ENCODE measurements around the gene CALHM3.
"Not testable (repeated sequence)": the region's sequence is repeated elsewhere in the genome, so short reads cannot be mapped to it uniquely, and the experiment has no call there.

CALHM3 gene

DNA sequence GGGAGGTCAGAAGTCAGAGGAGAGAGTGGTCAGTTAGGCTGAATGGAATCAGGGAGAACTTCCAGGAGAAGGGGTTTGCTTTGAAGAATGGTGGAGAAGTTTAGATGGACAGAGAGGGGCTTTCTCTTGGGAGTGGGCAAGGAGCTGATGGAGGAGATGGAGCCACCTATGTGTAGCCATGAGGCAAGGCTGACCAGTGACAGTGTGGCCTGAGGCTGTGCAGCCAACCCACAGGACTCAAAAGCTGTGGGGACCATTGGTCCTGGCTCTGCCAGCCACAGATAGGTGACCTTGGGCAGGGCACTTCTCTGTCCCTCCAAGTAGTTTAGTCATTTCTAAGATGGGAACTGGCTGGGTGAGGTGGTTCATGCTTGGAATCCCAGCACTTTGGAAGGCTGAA is 33.1 kb upstream of the CALHM3 start:
- Histone ChIP-seq H3K4me1 (ENCODE audit: insufficient read depth, low read length) (peaks cover 19% of the 10 kb centered on the region), H3K9me3 (ENCODE audit: low read length) (no peaks in the 10 kb centered on the region), H3K27me3 (ENCODE audit: control insufficient read depth in 1 of 2, insufficient read depth in 2 of 2, low read length in 2 of 2) (peaks cover 0 to 2% of the 10 kb centered on the region in 2 donors), H3K27ac (ENCODE audit: low read depth, low read length) (no peak overlapping the region), H3K36me3 (ENCODE audit: insufficient read depth, low read length) (no peaks in the 10 kb centered on the region), H3K9ac (ENCODE audit: low read length) (no peak overlapping the region), H3K4me3 (ENCODE audit: low read depth in 1 of 2, low read length in 2 of 2) (no peak overlapping the region)

DNA sequence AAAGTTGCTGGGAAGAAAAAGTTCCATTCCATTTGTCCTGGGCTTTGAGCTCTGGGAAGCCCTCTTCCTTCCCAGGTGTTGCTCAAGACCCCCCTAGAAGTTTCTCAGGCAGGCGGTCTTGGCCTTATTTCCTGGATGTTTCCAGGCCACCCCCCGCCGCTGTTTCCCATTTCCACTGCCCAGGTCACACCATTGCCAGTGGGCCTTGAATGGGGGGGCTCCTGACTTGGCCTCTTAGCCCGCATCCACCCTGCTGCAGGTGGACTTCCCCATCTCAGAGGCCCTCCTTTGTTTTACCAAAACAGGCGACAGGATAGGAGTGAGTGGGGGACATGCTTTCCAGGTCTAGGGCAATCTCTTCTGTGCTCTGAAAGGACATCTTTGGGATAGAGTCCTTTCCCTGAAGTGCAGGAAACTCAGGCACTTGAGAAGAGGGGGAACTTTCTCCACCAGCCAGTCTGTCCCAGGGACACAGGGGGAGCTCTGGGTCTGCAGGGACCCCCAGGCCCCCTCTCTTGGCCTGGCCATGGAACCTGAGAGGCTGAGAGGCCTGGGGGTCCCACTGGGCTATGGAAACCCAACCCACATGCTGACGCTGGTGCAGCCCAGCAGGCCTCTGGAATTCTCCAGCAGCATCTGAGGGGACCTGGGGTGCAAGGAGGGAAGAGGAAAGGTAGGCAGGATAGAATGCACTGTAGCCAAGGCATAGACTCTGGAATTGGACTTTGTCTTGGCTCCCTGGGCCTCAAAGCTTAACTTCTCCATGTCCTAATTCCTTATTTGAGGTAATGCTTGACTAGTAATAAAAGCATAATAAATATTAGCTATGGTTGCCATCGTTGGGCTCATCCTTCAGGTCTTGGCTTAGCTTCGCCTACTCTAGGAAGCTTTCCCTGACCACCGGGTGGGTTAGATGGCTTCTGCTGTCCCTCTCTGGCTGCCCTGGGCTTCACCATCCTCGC is 32.0 kb upstream of the CALHM3 start:
- H3K36me3 ChIP-seq (ENCODE audit: insufficient read depth, low read length), result no peaks in the 10 kb centered on the region
- peaks cover 0 to 5% of the 10 kb centered on the region in 2 donors for H3K27me3 ChIP-seq (ENCODE audit: control insufficient read depth in 1 of 2, insufficient read depth in 2 of 2, low read length in 2 of 2)
- H3K27ac ChIP-seq (ENCODE audit: low read depth, low read length), result no peak overlapping the region
- peaks cover 19% of the 10 kb centered on the region for H3K4me1 ChIP-seq (ENCODE audit: insufficient read depth, low read length)
- no peaks in the 10 kb centered on the region for H3K9me3 ChIP-seq (ENCODE audit: low read length)
- no peak overlapping the region for H3K9ac ChIP-seq (ENCODE audit: low read length)
- H3K4me3 ChIP-seq (ENCODE audit: low read depth in 1 of 2, low read length in 2 of 2), result no peak overlapping the region

DNA sequence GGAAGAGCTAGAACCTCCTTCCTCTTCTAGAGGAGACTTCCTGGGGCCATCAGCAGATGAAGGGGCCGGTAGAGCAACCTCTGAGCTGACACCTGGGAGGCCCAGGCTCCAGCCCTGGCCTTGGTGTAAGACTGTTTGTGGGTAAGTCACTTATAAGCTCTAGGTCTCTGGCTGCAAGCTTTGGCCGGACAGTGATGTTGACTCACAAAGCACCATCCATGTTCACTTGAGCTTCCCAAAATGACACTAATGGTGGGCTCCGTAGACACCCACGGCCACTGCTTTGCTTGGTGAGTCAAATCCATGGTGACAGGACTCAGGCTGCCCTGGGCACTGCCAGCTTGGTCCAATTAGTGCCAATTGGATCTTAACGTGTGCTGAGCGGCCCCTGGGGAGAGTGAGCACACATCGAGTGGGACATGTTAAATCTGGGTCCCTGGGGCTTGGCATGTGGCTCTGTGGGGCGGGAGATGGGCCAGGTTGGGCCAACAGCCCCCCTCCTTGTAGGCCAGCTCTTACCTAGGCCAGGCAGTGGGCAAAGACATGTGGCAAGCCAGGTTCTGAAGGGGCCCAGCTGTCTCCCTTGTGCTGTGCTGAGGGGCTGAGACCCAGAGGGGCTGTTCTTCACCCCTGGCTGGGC is 31.1 kb upstream of the CALHM3 start:
- H3K4me1 ChIP-seq (ENCODE audit: insufficient read depth, low read length), result peaks cover 13% of the 10 kb centered on the region
- no peak overlapping the region for H3K27ac ChIP-seq (ENCODE audit: low read depth, low read length)
- H3K27me3 ChIP-seq (ENCODE audit: control insufficient read depth in 1 of 2, insufficient read depth in 2 of 2, low read length in 2 of 2), result peaks cover 0 to 5% of the 10 kb centered on the region in 2 donors
- H3K4me3 ChIP-seq (ENCODE audit: low read depth in 1 of 2, low read length in 2 of 2), result no peak overlapping the region
- H3K9me3 ChIP-seq (ENCODE audit: low read length), result no peaks in the 10 kb centered on the region
- no peaks in the 10 kb centered on the region for H3K36me3 ChIP-seq (ENCODE audit: insufficient read depth, low read length)
- no peak overlapping the region for H3K9ac ChIP-seq (ENCODE audit: low read length)

DNA sequence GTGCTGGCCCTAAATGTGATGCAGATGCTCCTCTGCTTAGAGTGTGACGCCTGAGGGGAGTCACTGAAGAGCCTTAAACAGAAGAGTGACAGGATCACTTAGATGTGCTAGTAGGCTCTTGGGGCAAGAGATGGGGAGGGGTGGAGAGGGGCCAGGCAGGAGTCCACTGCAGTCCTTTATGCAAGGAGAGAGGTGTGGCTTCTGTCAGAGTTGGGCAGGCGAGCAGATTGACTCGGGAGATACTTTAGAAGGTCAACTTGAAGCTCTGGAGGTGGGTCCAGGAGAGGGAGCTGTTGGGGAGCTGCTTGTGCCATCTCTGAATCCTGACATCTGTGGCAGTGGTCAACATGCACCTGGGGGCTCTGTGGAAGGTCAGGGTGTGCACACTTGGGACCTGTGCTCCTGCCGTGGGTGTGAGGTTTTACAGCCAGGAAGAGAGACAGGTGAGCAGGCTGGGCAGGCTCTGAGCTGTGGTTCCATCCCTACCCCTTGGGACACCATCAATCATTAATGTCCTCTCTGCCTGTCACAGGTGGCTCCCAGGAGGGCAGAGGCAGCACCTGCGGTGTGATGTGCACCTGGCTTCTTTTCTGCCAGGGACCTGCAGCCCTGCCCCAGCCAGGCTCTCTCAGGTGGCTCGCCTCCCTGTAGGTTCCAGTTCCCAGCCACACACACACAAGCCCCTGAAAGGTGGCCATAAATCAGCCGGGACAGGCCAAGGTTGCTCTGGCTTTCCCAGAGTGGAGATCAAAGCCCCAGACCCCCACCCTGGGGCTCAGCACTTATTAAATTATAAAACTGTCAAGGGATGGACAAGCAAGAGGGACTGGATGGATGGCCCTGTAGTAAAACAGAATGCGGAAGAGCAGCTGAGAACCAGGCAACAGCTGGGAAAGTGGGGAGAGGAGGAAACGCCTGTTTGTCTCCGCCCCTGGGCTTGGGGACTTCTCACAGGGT is 28.5 kb upstream of the CALHM3 start:
- H3K36me3 ChIP-seq (ENCODE audit: insufficient read depth, low read length), result no peaks in the 10 kb centered on the region
- peaks cover 2% of the 10 kb centered on the region for H3K4me1 ChIP-seq (ENCODE audit: insufficient read depth, low read length)
- no peaks in the 10 kb centered on the region for H3K9me3 ChIP-seq (ENCODE audit: low read length)
- H3K27me3 ChIP-seq (ENCODE audit: control insufficient read depth in 1 of 2, insufficient read depth in 2 of 2, low read length in 2 of 2), result peaks cover 0 to 5% of the 10 kb centered on the region in 2 donors
- no peak overlapping the region for H3K27ac ChIP-seq (ENCODE audit: low read depth, low read length)
- H3K9ac ChIP-seq (ENCODE audit: low read length), result no peak overlapping the region
- H3K4me3 ChIP-seq (ENCODE audit: low read depth in 1 of 2, low read length in 2 of 2), result no peak overlapping the region

DNA sequence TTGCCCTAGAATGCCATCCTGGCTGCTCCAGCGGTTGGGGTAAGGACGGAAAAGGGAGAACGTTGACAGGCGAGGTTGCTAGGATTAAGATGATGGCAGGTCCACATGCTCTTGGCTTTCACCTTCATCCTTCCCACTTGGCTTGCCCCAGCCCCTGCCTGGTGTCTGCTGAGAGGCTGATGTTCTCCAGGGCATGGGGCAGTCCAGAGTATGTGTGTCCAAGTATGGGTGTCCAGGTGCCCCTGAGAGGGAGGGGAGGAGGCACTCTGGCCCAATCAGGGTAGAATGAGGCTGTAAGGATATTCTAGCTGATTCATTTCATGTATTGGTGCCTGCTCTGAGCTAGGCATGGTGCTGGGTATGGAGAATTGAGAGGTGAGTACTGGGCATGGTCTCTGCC is 27.0 kb upstream of the CALHM3 start:
- Histone ChIP-seq H3K36me3 (ENCODE audit: insufficient read depth, low read length) (no peaks in the 10 kb centered on the region), H3K9me3 (ENCODE audit: low read length) (no peaks in the 10 kb centered on the region), H3K4me1 (ENCODE audit: insufficient read depth, low read length) (no peaks in the 10 kb centered on the region), H3K9ac (ENCODE audit: low read length) (no peak overlapping the region), H3K4me3 (ENCODE audit: low read depth in 1 of 2, low read length in 2 of 2) (no peak overlapping the region), H3K27me3 (ENCODE audit: control insufficient read depth in 1 of 2, insufficient read depth in 2 of 2, low read length in 2 of 2) (peaks cover 0 to 5% of the 10 kb centered on the region in 2 donors), H3K27ac (ENCODE audit: low read depth, low read length) (no peak overlapping the region)

DNA sequence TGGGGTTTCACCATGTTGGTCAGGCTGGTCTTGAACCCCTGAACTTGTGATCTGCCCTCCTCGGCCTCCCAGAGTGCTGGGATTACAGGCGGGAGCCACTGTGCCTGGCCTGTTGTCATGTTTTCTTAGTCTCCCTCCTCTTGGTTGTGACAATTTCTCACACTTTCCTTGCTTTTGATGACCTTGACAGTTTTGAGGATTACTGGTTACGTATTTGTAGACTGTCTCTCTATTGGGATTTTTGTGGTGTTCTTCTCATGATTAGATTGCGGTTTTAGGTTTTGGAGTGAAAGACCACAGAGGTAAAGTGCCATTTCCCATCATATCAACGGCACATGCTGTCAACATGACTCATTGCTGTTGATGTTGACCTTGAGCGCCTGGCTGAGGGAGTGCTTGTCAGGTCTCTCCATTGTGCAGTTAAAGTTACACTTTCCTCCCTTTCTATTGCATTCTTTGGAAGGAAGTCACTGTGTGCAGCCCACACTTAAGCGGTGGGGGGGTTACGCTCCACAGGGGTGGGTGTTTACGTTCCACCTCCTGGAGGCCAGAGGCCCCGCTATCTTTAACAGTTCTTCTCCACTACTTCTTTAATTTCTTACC is 25.2 kb upstream of the CALHM3 start:
- H3K4me3 ChIP-seq (ENCODE audit: low read depth in 1 of 2, low read length in 2 of 2), result no peak overlapping the region
- H3K36me3 ChIP-seq (ENCODE audit: insufficient read depth, low read length), result no peaks in the 10 kb centered on the region
- no peaks in the 10 kb centered on the region for H3K9me3 ChIP-seq (ENCODE audit: low read length)
- H3K27ac ChIP-seq (ENCODE audit: low read depth, low read length), result no peak overlapping the region
- no peak overlapping the region for H3K9ac ChIP-seq (ENCODE audit: low read length)
- peaks cover 0 to 10% of the 10 kb centered on the region in 2 donors for H3K27me3 ChIP-seq (ENCODE audit: control insufficient read depth in 1 of 2, insufficient read depth in 2 of 2, low read length in 2 of 2)
- H3K4me1 ChIP-seq (ENCODE audit: insufficient read depth, low read length), result no peaks in the 10 kb centered on the region

DNA sequence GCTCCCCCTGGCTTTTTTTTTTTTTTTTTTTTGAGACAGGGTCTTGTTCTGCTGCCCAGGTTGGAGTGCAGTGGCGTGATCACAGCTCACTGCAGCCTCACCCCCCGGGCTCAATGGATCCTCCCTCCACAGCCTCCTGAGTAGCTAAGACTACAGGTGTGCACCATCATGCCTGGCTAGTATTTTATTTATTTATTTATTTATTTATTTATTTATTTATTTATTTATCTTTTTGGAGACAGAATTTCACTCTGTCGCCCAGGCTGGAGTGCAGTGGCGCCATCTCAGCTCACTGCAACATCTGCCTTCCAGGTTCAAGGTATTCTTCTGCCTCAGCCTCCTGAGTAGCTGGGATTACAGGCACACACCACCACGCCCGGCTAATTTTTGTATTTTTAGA is 24.7 kb upstream of the CALHM3 start:
- not testable (repeated sequence) for H3K36me3 ChIP-seq (ENCODE audit: insufficient read depth, low read length); H3K4me3 ChIP-seq (ENCODE audit: low read depth in 1 of 2, low read length in 2 of 2); H3K9ac ChIP-seq (ENCODE audit: low read length); H3K27ac ChIP-seq (ENCODE audit: low read depth, low read length); H3K4me1 ChIP-seq (ENCODE audit: insufficient read depth, low read length); H3K9me3 ChIP-seq (ENCODE audit: low read length)
- peaks cover 0 to 10% of the 10 kb centered on the region in 2 donors for H3K27me3 ChIP-seq (ENCODE audit: control insufficient read depth in 1 of 2, insufficient read depth in 2 of 2, low read length in 2 of 2)

DNA sequence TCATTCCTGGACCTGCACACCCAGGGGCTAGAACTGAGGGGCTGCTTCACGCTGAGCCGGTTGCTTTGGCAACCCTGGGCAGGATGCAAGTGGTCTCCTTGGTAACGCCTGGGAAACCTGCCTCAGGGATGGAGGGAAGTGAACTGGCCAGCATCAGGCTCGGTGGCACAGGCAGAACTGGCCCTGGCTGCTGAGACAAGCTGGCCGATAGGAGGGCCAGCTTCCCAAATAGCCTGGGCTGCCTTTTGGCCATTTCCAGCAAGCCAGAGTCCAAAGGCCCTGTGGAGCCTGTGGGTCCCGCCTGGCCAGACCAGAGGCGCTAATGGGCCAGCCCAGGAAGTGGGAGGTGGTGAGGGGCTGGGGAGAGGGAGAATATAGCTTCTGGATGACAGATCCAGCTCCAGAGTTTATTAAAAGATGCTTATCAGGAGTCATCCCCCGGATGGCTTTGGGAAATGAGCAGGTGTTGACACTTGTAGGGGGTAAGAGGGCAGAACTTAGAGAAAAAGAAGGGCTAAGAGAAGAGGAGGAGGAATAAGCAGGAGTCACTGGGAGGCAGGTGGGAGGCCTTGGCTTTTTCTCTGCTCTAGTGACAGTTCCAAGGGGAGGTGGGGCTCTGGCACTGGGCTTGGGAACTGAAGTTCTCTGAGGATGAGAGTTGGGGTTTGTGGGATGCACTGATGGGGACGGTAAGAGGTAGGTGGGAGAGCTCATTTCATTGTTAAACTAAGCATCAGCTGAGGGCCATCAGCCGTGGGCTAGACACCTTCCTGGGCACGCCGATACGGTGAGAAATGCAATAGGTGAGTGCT is 24.0 kb upstream of the CALHM3 start:
- Histone ChIP-seq H3K4me3 (ENCODE audit: low read depth in 1 of 2, low read length in 2 of 2) (no peak overlapping the region), H3K4me1 (ENCODE audit: insufficient read depth, low read length) (no peaks in the 10 kb centered on the region), H3K9ac (ENCODE audit: low read length) (no peak overlapping the region), H3K9me3 (ENCODE audit: low read length) (no peaks in the 10 kb centered on the region), H3K36me3 (ENCODE audit: insufficient read depth, low read length) (no peaks in the 10 kb centered on the region), H3K27ac (ENCODE audit: low read depth, low read length) (no peak overlapping the region), H3K27me3 (ENCODE audit: control insufficient read depth in 1 of 2, insufficient read depth in 2 of 2, low read length in 2 of 2) (peaks cover 0 to 10% of the 10 kb centered on the region in 2 donors)

DNA sequence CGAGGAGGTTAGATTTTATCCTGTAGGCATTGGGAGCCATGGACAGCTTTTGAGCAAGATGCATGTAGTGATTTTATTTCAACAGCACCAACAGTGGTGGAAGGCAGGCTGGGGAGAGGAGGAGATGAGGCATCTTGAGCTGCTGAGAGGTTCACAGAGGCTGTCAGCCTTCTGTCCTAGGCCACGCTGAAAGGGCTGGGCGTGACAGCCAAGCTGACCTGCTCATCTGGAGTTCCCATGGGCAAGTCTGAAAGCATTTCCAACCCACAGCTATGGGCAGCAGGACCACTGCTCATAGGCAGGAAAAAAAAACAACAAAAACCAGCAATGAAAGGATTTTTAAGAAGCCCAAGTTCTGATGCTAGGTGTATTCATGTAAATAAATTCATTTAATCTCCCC is 22.1 kb upstream of the CALHM3 start:
- Histone ChIP-seq H3K4me3 (ENCODE audit: low read depth in 1 of 2, low read length in 2 of 2) (no peak overlapping the region), H3K27me3 (ENCODE audit: control insufficient read depth in 1 of 2, insufficient read depth in 2 of 2, low read length in 2 of 2) (peaks cover 0 to 5% of the 10 kb centered on the region in 2 donors), H3K9me3 (ENCODE audit: low read length) (no peaks in the 10 kb centered on the region), H3K27ac (ENCODE audit: low read depth, low read length) (no peak overlapping the region), H3K4me1 (ENCODE audit: insufficient read depth, low read length) (no peaks in the 10 kb centered on the region), H3K36me3 (ENCODE audit: insufficient read depth, low read length) (no peaks in the 10 kb centered on the region), H3K9ac (ENCODE audit: low read length) (no peak overlapping the region)

DNA sequence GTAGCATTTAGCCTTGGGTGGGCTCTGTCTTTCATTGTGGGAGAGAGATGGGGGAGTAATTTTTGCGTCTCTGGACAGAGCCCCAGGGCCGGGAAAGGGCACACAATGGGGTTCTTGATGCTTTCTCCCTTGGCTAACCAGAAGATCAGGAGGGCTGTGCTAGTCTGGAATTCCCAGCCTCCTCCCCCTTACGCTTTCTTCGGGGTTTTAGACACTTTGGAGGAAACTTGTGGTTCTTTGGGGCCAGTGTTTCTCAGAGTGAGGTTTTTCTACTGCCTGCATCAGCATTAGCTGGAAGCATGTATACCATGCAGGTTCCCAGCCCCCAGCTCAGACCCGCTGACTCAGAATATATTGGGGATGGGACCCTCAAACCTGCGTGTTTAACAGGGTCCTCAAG is 21.4 kb upstream of the CALHM3 start:
- Histone ChIP-seq H3K27ac (ENCODE audit: low read depth, low read length) (no peak overlapping the region), H3K9me3 (ENCODE audit: low read length) (no peaks in the 10 kb centered on the region), H3K27me3 (ENCODE audit: control insufficient read depth in 1 of 2, insufficient read depth in 2 of 2, low read length in 2 of 2) (peaks cover 0 to 7% of the 10 kb centered on the region in 2 donors), H3K9ac (ENCODE audit: low read length) (no peak overlapping the region), H3K4me1 (ENCODE audit: insufficient read depth, low read length) (no peaks in the 10 kb centered on the region), H3K4me3 (ENCODE audit: low read depth in 1 of 2, low read length in 2 of 2) (no peak overlapping the region), H3K36me3 (ENCODE audit: insufficient read depth, low read length) (no peaks in the 10 kb centered on the region)
